CD8-positive, alpha-beta memory T cell (primary cell): ENCODE data around the gene SBNO2. TPM values are rescaled to one million over a fixed set of nuclear protein-coding genes. Genes with fewer than 3 reads are reported as not detected.

ENCODE experiments used
- CTCF ChIA-PET: fragments of 350-600 bp; sonication (Branson Sonifier 250); formaldehyde crosslinking; loops from one replicate; lab custom pipeline; 2021; ENCODE audit warnings: antibody characterized with exemption; lab: Charles Lee
- POLR2A ChIA-PET: fragments of 350-600 bp; sonication (Branson Sonifier 250); formaldehyde crosslinking; loops from one replicate; lab custom pipeline; 2021; ENCODE audit warnings: antibody characterized with exemption; lab: Charles Lee
- DNase-seq, 5 donors: peaks; one replicate each; pipeline versions ENCODE4 v3.0.0 to v3.0.0-alpha.2; 2020 to 2022; ENCODE audit warnings: mixed read lengths in 1 of 5
- H3K27ac ChIP-seq: one replicate; pipeline ENCODE4 v1.7.0; 2013; ENCODE audit warnings: low read depth, mild to moderate bottlenecking, low read length, moderate library complexity
- H3K27me3 ChIP-seq: 2 replicates; pipeline ENCODE4 v1.7.0; 2013; ENCODE audit warnings: low read length, mild to moderate bottlenecking; ENCODE audit not compliant: insufficient read depth, poor library complexity, severe bottlenecking
- H3K36me3 ChIP-seq: 2 replicates; pipeline ENCODE4 v1.7.0; 2013; ENCODE audit warnings: mild to moderate bottlenecking, low read length, moderate library complexity; ENCODE audit not compliant: insufficient read depth
- H3K4me1 ChIP-seq: 2 replicates; pipeline ENCODE4 v1.7.0; 2013; ENCODE audit warnings: mild to moderate bottlenecking, low read length, moderate library complexity; ENCODE audit not compliant: insufficient read depth
- H3K4me3 ChIP-seq: 2 replicates; pipeline ENCODE4 v1.7.0; 2013; ENCODE audit warnings: mild to moderate bottlenecking, low read length
- H3K9me3 ChIP-seq: 2 replicates; pipeline ENCODE4 v1.7.0; 2013; ENCODE audit warnings: mild to moderate bottlenecking, low read length
- H3K27ac Mint-ChIP-seq, 8 donors: one replicate each; pipeline ENCODE4 v1.8.0; 2020 to 2021; ENCODE audit warnings: mixed read lengths in 8 of 8, mild to moderate bottlenecking in 6 of 8, inconsistent platforms in 3 of 8, moderate library complexity in 3 of 8
- H3K27me3 Mint-ChIP-seq, 2 donors: one replicate each; pipeline ENCODE4 v1.8.0; 2020 to 2021; ENCODE audit warnings: mixed read lengths in 2 of 2, mild to moderate bottlenecking in 1 of 2, moderate library complexity in 1 of 2
- H3K36me3 Mint-ChIP-seq, 3 donors: one replicate each; pipeline ENCODE4 v1.8.0; 2020 to 2021; ENCODE audit warnings: mixed read lengths in 3 of 3, inconsistent platforms in 1 of 3, mild to moderate bottlenecking in 1 of 3
- H3K4me1 Mint-ChIP-seq, 3 donors: one replicate each; pipeline ENCODE4 v1.8.0; 2020 to 2021; ENCODE audit warnings: mixed read lengths in 3 of 3, inconsistent platforms in 1 of 3, mild to moderate bottlenecking in 1 of 3
- H3K4me3 Mint-ChIP-seq, 7 donors: one replicate each; pipeline ENCODE4 v1.8.0; 2020 to 2021; ENCODE audit warnings: mixed read lengths in 7 of 7, mild to moderate bottlenecking in 6 of 7, moderate library complexity in 4 of 7, inconsistent platforms in 2 of 7
- H3K9me3 Mint-ChIP-seq, 5 donors: one replicate each; pipeline ENCODE4 v1.8.0; 2020 to 2022; ENCODE audit warnings: mixed read lengths in 5 of 5, mild to moderate bottlenecking in 3 of 5, moderate library complexity in 2 of 5, inconsistent platforms in 1 of 5
- polyA plus RNA-seq: library from polyadenylated mRNA; unstranded; fragments of 300-500 nt; fragmentation: Illumina TruSeq; gene quantifications from one replicate; pipeline ENCODE4 v1.2.3, GENCODE V29; 2021
- total RNA-seq, 2 experiments: library from RNA; stranded (reverse); gene quantifications; one replicate each; pipeline ENCODE4 v1.2.3, GENCODE V29; 2021

The SBNO2 gene
- total and polyA plus RNA-seq, 3 experiments from 2014 or later = 4.3 to 61.0 (median 59.0) TPM

GRCh38 chr19:1058112-1058511 is 116.0 kb downstream of the SBNO2 start:
- Mint-ChIP-seq H3K27ac (peak overlapping the region; percentile 37 to 92 (median 83)), H3K27me3 (no peaks in the 10 kb centered on the region), H3K4me3 (peak overlapping the region in 4 of 7 donors; percentile 19 to 79 (median 42)), H3K4me1 (peaks cover 22 to 25% (median 24%) of the 10 kb centered on the region in 3 donors), H3K36me3 (peaks cover 0 to 59% (median 4%) of the 10 kb centered on the region in 3 donors), H3K9me3 (peaks cover 0 to 4% (median 0%) of the 10 kb centered on the region in 5 donors)
- no peak overlapping the region for H3K27ac ChIP-seq
- POLR2A ChIA-PET = interaction anchor here (1.6 to 3.2 kb wide), 4 partner anchors 9 to 30 kb away, joined by 8 to 26 read pairs (median 14); partner anchors contain the start of gene ARHGAP45
- peaks cover 20% of the 10 kb centered on the region for H3K4me1 ChIP-seq
- H3K36me3 ChIP-seq = peaks cover 11% of the 10 kb centered on the region
- no peak overlapping the region for H3K4me3 ChIP-seq
- CTCF ChIA-PET = interaction anchor here (1.0 to 5.2 kb wide), 13 partner anchors 9 to 131 kb away, joined by 3 to 57 read pairs (median 5); partner anchors contain the start of genes ARHGAP45, POLR2E and RNU6-2
- H3K27me3 ChIP-seq = no peaks in the 10 kb centered on the region
- peak in 2 of 5 donors; percentile 15 to 46 for DNase-seq
- H3K9me3 ChIP-seq = no peaks in the 10 kb centered on the region

Other genes with a start within 250 kb of the SBNO2 start
- 10 to 100 TPM; 12.8 to 15.9 TPM for gene ARID3A, start 248.2 kb downstream of the SBNO2 start, total RNA-seq
- gene ARID3A, start 248.2 kb downstream of the SBNO2 start, polyA plus RNA-seq = 0.49 TPM
- 100 to 1,000 TPM; 108 to 133 TPM for gene WDR18, start 189.9 kb downstream of the SBNO2 start, total RNA-seq
- 61.3 TPM for gene WDR18, start 189.9 kb downstream of the SBNO2 start, polyA plus RNA-seq
- not detected for gene GRIN3B, start 173.8 kb downstream of the SBNO2 start, total RNA-seq
- gene GRIN3B, start 173.8 kb downstream of the SBNO2 start, polyA plus RNA-seq = not detected
- gene TMEM259, start 153.1 kb downstream of the SBNO2 start, total RNA-seq = 100 to 1,000 TPM; 151 to 157 TPM
- 84.6 TPM for gene TMEM259, start 153.1 kb downstream of the SBNO2 start, polyA plus RNA-seq
- not detected for gene RNU6-2, start 152.7 kb downstream of the SBNO2 start, total RNA-seq
- not detected for gene RNU6-2, start 152.7 kb downstream of the SBNO2 start, polyA plus RNA-seq
- 10 to 100 TPM; 78.1 to 78.9 TPM for gene CNN2, start 147.7 kb downstream of the SBNO2 start, total RNA-seq
- gene CNN2, start 147.7 kb downstream of the SBNO2 start, polyA plus RNA-seq = 792 TPM
- 10 to 100 TPM; 33.8 to 39.5 TPM for gene ABCA7, start 134.2 kb downstream of the SBNO2 start, total RNA-seq
- gene ABCA7, start 134.2 kb downstream of the SBNO2 start, polyA plus RNA-seq = 14.1 TPM
- gene ARHGAP45, start 107.1 kb downstream of the SBNO2 start, total RNA-seq = 100 to 1,000 TPM; 212 to 220 TPM
- 478 TPM for gene ARHGAP45, start 107.1 kb downstream of the SBNO2 start, polyA plus RNA-seq
- 100 to 1,000 TPM; 270 to 278 TPM for gene POLR2E, start 78.9 kb downstream of the SBNO2 start, total RNA-seq
- 249 TPM for gene POLR2E, start 78.9 kb downstream of the SBNO2 start, polyA plus RNA-seq
- 100 to 1,000 TPM; 222 TPM for gene GPX4, start 70.3 kb downstream of the SBNO2 start, total RNA-seq
- 373 TPM for gene GPX4, start 70.3 kb downstream of the SBNO2 start, polyA plus RNA-seq
- 10 to 100 TPM; 66.9 to 69.7 TPM for gene STK11, start 31.5 kb upstream of the SBNO2 start, total RNA-seq
- gene STK11, start 31.5 kb upstream of the SBNO2 start, polyA plus RNA-seq = 37.0 TPM
- gene CBARP, start 63.7 kb upstream of the SBNO2 start, total RNA-seq = under 1 TPM; 0.22 to 0.80 TPM
- gene CBARP, start 63.7 kb upstream of the SBNO2 start, polyA plus RNA-seq = not detected
- 100 to 1,000 TPM; 179 to 180 TPM for gene ATP5F1D, start 67.5 kb upstream of the SBNO2 start, total RNA-seq
- 271 TPM for gene ATP5F1D, start 67.5 kb upstream of the SBNO2 start, polyA plus RNA-seq
- 10 to 100 TPM; 39.8 to 45.3 TPM for gene MIDN, start 74.3 kb upstream of the SBNO2 start, total RNA-seq
- 14.6 TPM for gene MIDN, start 74.3 kb upstream of the SBNO2 start, polyA plus RNA-seq
- gene CIRBP, start 95.1 kb upstream of the SBNO2 start, total RNA-seq = 100 to 1,000 TPM; 253 to 258 TPM
- 238 TPM for gene CIRBP, start 95.1 kb upstream of the SBNO2 start, polyA plus RNA-seq
- 100 to 1,000 TPM; 113 TPM for gene FAM174C, start 101.3 kb upstream of the SBNO2 start, total RNA-seq
- gene FAM174C, start 101.3 kb upstream of the SBNO2 start, polyA plus RNA-seq = 100 TPM
- not detected for gene EFNA2, start 111.6 kb upstream of the SBNO2 start, total RNA-seq
- not detected for gene EFNA2, start 111.6 kb upstream of the SBNO2 start, polyA plus RNA-seq
- 100 to 1,000 TPM; 102 to 104 TPM for gene NDUFS7, start 209.6 kb upstream of the SBNO2 start, total RNA-seq
- gene NDUFS7, start 209.6 kb upstream of the SBNO2 start, polyA plus RNA-seq = 207 TPM
- gene GAMT, start 227.3 kb upstream of the SBNO2 start, total RNA-seq = 10 to 100 TPM; 29.0 to 29.5 TPM
- 20.4 TPM for gene GAMT, start 227.3 kb upstream of the SBNO2 start, polyA plus RNA-seq
- gene DAZAP1, start 233.3 kb upstream of the SBNO2 start, total RNA-seq = 100 to 1,000 TPM; 253 TPM
- gene DAZAP1, start 233.3 kb upstream of the SBNO2 start, polyA plus RNA-seq = 7.7 TPM